Neural cell (in vitro differentiated cells): ENCODE results near the gene HMGCR. TPM values are rescaled to one million over a fixed set of nuclear protein-coding genes. Genes with fewer than 3 reads are reported as not detected.

ENCODE experiments used
- H2AFZ ChIP-seq: fragments of 200-600, 300-800 bp; sonication (generic), shearing (Covaris generic); 2 replicates; pipeline ENCODE4 v1.6.0; 2014; ENCODE audit warnings: low read depth, mild to moderate bottlenecking, antibody characterized with exemption, low read length, moderate library complexity
- H3F3A ChIP-seq: fragments of 200-600 bp; shearing (Covaris generic); 2 replicates; pipeline ENCODE4 v1.6.1; 2016; ENCODE audit warnings: mild to moderate bottlenecking, moderate library complexity, mixed read lengths, antibody characterized with exemption, low read length; ENCODE audit not compliant: insufficient read depth, poor library complexity, severe bottlenecking
- H3K27ac ChIP-seq: fragments of 200-600, 300-800 bp; sonication (generic), shearing (Covaris generic); 2 replicates; pipeline ENCODE4 v1.5.1; 2014; ENCODE audit warnings: mild to moderate bottlenecking, low read length, moderate library complexity
- H3K27me3 ChIP-seq: fragments of 300-800, 200-600 bp; sonication (generic), shearing (Covaris generic); 2 replicates; pipeline ENCODE4 v1.6.0; 2014; ENCODE audit warnings: mild to moderate bottlenecking, low read depth, low read length, moderate library complexity; ENCODE audit not compliant: insufficient read depth
- H3K36me3 ChIP-seq: fragments of 300-800, 200-600 bp; sonication (generic), shearing (Covaris generic); 2 replicates; pipeline ENCODE4 v1.5.1; 2014; ENCODE audit warnings: mild to moderate bottlenecking, antibody characterized with exemption, low read length, moderate library complexity; ENCODE audit not compliant: insufficient read depth
- H3K4me2 ChIP-seq: fragments of 300-800, 200-600 bp; sonication (generic), shearing (Covaris generic); 2 replicates; pipeline ENCODE4 v1.6.0; 2014; ENCODE audit warnings: mild to moderate bottlenecking, low read length
- H3K4me3 ChIP-seq: fragments of 300-800, 200-600 bp; sonication (generic), shearing (Covaris generic); 2 replicates; pipeline ENCODE4 v1.5.1; 2014; ENCODE audit warnings: mild to moderate bottlenecking, low read length, moderate library complexity
- H3K79me2 ChIP-seq: fragments of 200-600 bp; shearing (Covaris generic); replicated peaks from 2 replicates; pipeline ENCODE4 v1.6.0; 2014; ENCODE audit warnings: mild to moderate bottlenecking, low read length, moderate library complexity; ENCODE audit not compliant: insufficient read depth
- H3K9ac ChIP-seq: fragments of 300-800, 200-600 bp; sonication (generic), shearing (Covaris generic); 2 replicates; pipeline ENCODE4 v1.6.1; 2016; ENCODE audit warnings: mild to moderate bottlenecking, low read length, mixed read lengths
- H3K9me2 ChIP-seq: fragments of 200-600 bp; shearing (Covaris generic); 2 replicates; pipeline ENCODE4 v1.6.1; 2016; ENCODE audit warnings: mild to moderate bottlenecking, low read length, mixed read lengths; ENCODE audit not compliant: insufficient read depth
- H3K9me3 ChIP-seq: fragments of 200-600, 300-800 bp; sonication (generic), shearing (Covaris generic); 2 replicates; pipeline ENCODE4 v1.6.1; 2016; ENCODE audit warnings: mild to moderate bottlenecking, mixed run types, low read length, moderate library complexity, mixed read lengths
- H4K20me1 ChIP-seq: fragments of 200-600 bp; shearing (Covaris generic); 2 replicates; pipeline ENCODE4 v1.6.1; 2016; ENCODE audit warnings: mild to moderate bottlenecking, mixed run types; ENCODE audit not compliant: insufficient read depth
- CTCF ChIP-seq: fragments of 450-650 bp; IDR thresholded peaks from 2 replicates; pipeline ENCODE4 v1.5.1; 2014; ENCODE audit warnings: antibody characterized with exemption, mild to moderate bottlenecking, moderate library complexity; ENCODE audit not compliant: poor library complexity, severe bottlenecking
- EP300 ChIP-seq: fragments of 450-650 bp; conservative IDR thresholded peaks from 2 replicates; pipeline ENCODE4 v1.6.1; 2014; ENCODE audit warnings: antibody characterized with exemption, mild to moderate bottlenecking, moderate library complexity; ENCODE audit not compliant: poor library complexity, severe bottlenecking
- EZH2 ChIP-seq: fragments of 200-600, 300-800 bp; shearing (Covaris generic), sonication (generic); IDR thresholded peaks from 2 replicates; pipeline ENCODE4 v1.6.1; 2014; ENCODE audit warnings: antibody characterized with exemption, low read length, borderline replicate concordance, mild to moderate bottlenecking; ENCODE audit not compliant: insufficient read depth, poor library complexity, severe bottlenecking
- MXI1 ChIP-seq: fragments of 450-650 bp; conservative IDR thresholded peaks from 2 replicates; pipeline ENCODE4 v1.6.1; 2014; ENCODE audit warnings: antibody characterized with exemption, mild to moderate bottlenecking; ENCODE audit not compliant: poor library complexity, severe bottlenecking
- POLR2AphosphoS5 ChIP-seq: IDR thresholded peaks from 2 replicates; pipeline ENCODE4 v1.6.1; 2012
- RAD21 ChIP-seq: fragments of 450-650 bp; conservative IDR thresholded peaks from 2 replicates; pipeline ENCODE4 v1.6.1; 2014; ENCODE audit warnings: antibody characterized with exemption, mild to moderate bottlenecking, moderate library complexity
- REST ChIP-seq: IDR thresholded peaks from 2 replicates; pipeline ENCODE4 v1.6.1; 2012; ENCODE audit warnings: borderline replicate concordance
- SMC3 ChIP-seq: fragments of 450-650 bp; conservative IDR thresholded peaks from 2 replicates; pipeline ENCODE4 v1.6.1; 2014; ENCODE audit warnings: antibody characterized with exemption, mild to moderate bottlenecking, moderate library complexity; ENCODE audit not compliant: poor library complexity
- TAF1 ChIP-seq: IDR thresholded peaks from 2 replicates; pipeline ENCODE4 v1.6.1; 2012; ENCODE audit warnings: low read depth
- polyA plus RNA-seq: library from polyadenylated mRNA; depleted of rRNA; stranded (reverse); fragments of >200 nt; gene quantifications from 2 replicates; pipeline ENCODE4 v1.2.3, GENCODE V29; 2014

Gene HMGCR
- polyA plus RNA-seq, 1 donor from 2014 or later = 293 TPM

GRCh38 chr5:75349663-75350062, 12.6 kb downstream of the HMGCR start:
- H3K27me3 ChIP-seq = no peaks in the 10 kb centered on the region
- no peaks in the 10 kb centered on the region for H3K9me3 ChIP-seq
- H3K9me2 ChIP-seq = no peaks in the 10 kb centered on the region
- H3K27ac ChIP-seq = no peak overlapping the region
- H3F3A ChIP-seq = no peaks in the 10 kb centered on the region
- TF ChIP-seq SMC3 (no peak), POLR2AphosphoS5 (no peak), TAF1 (no peak), RAD21 (no peak), CTCF (no peak), EP300 (no peak), MXI1 (no peak), REST (no peak), EZH2 (no peak)
- H3K4me3 ChIP-seq = no peak overlapping the region
- H3K36me3 ChIP-seq = peaks cover 32% of the 10 kb centered on the region
- H3K4me2 ChIP-seq = no peak overlapping the region
- H4K20me1 ChIP-seq = peaks cover 5% of the 10 kb centered on the region
- H3K79me2 ChIP-seq = peaks cover 71% of the 10 kb centered on the region
- no peak overlapping the region for H2AFZ ChIP-seq
- H3K9ac ChIP-seq = no peak overlapping the region

GRCh38 chr5:75351139-75351926, 14.3 kb downstream of the HMGCR start:
- H3K9ac ChIP-seq = no peak overlapping the region
- no peaks in the 10 kb centered on the region for H3K9me2 ChIP-seq
- H3F3A ChIP-seq = no peaks in the 10 kb centered on the region
- peaks cover 5% of the 10 kb centered on the region for H4K20me1 ChIP-seq
- peaks cover 35% of the 10 kb centered on the region for H3K36me3 ChIP-seq
- H3K79me2 ChIP-seq = peaks cover 61% of the 10 kb centered on the region
- TF ChIP-seq TAF1 = no peak
- no peak for TF ChIP-seq SMC3
- no peak for TF ChIP-seq RAD21
- TF ChIP-seq CTCF = no peak
- TF ChIP-seq EZH2 = no peak
- no peaks in the 10 kb centered on the region for H3K9me3 ChIP-seq
- no peaks in the 10 kb centered on the region for H3K27me3 ChIP-seq
- H2AFZ ChIP-seq = no peak overlapping the region
- H3K4me3 ChIP-seq = no peak overlapping the region
- H3K4me2 ChIP-seq = no peak overlapping the region
- H3K27ac ChIP-seq = no peak overlapping the region
